ENCODE results near the gene PTGES2.
A peak's percentile ranks its signal among the peaks of the same experiment; 100 is the strongest.

PTGES2 gene

GRCh38 chr9:128153947-128154695 lies 26.6 kb upstream of the PTGES2 start:
- H3K36me3 ChIP-seq (ENCODE audit: control insufficient read depth in 1 of 2, insufficient read depth in 2 of 2, low read length in 2 of 2): no peaks in the 10 kb centered on the region
- no peaks in the 10 kb centered on the region for H3K9me3 ChIP-seq (ENCODE audit: control insufficient read depth in 1 of 2, low read length in 2 of 2)
- no peak overlapping the region for H3K9ac ChIP-seq (ENCODE audit: low read depth in 1 of 2, low read length in 2 of 2)
- no peak overlapping the region for H3K4me3 ChIP-seq (ENCODE audit: low read depth in 1 of 2, low read length in 2 of 2)
- H3K27ac ChIP-seq (ENCODE audit: low read depth, low read length): no peak overlapping the region
- peaks cover 13 to 16% of the 10 kb centered on the region in 2 donors for H3K4me1 ChIP-seq (ENCODE audit: control insufficient read depth in 1 of 2, insufficient read depth in 2 of 2, low read length in 2 of 2)
- H3K27me3 ChIP-seq (ENCODE audit: control insufficient read depth in 1 of 2, insufficient read depth in 2 of 2, low read length in 2 of 2): no peaks in the 10 kb centered on the region

- Histone ChIP-seq H3K9me3 (ENCODE audit: control insufficient read depth in 1 of 2, low read length in 2 of 2) (no peaks in the 10 kb centered on the region), H3K4me3 (ENCODE audit: low read depth in 1 of 2, low read length in 2 of 2) (no peak overlapping the region), H3K27me3 (ENCODE audit: control insufficient read depth in 1 of 2, insufficient read depth in 2 of 2, low read length in 2 of 2) (no peaks in the 10 kb centered on the region), H3K4me1 (ENCODE audit: control insufficient read depth in 1 of 2, insufficient read depth in 2 of 2, low read length in 2 of 2) (peaks cover 22 to 24% of the 10 kb centered on the region in 2 donors), H3K9ac (ENCODE audit: low read depth in 1 of 2, low read length in 2 of 2) (no peak overlapping the region), H3K36me3 (ENCODE audit: control insufficient read depth in 1 of 2, insufficient read depth in 2 of 2, low read length in 2 of 2) (no peaks in the 10 kb centered on the region), H3K27ac (ENCODE audit: low read depth, low read length) (no peak overlapping the region)
These were observed 25.8 kb upstream of the PTGES2 start for GRCh38 chr9:128153060-128153946.

- H3K9ac ChIP-seq (ENCODE audit: low read depth in 1 of 2, low read length in 2 of 2): no peak overlapping the region
- no peaks in the 10 kb centered on the region for H3K9me3 ChIP-seq (ENCODE audit: control insufficient read depth in 1 of 2, low read length in 2 of 2)
- H3K27me3 ChIP-seq (ENCODE audit: control insufficient read depth in 1 of 2, insufficient read depth in 2 of 2, low read length in 2 of 2): no peaks in the 10 kb centered on the region
- H3K27ac ChIP-seq (ENCODE audit: low read depth, low read length): no peak overlapping the region
- H3K36me3 ChIP-seq (ENCODE audit: control insufficient read depth in 1 of 2, insufficient read depth in 2 of 2, low read length in 2 of 2): no peaks in the 10 kb centered on the region
- peaks cover 26 to 29% of the 10 kb centered on the region in 2 donors for H3K4me1 ChIP-seq (ENCODE audit: control insufficient read depth in 1 of 2, insufficient read depth in 2 of 2, low read length in 2 of 2)
- no peak overlapping the region for H3K4me3 ChIP-seq (ENCODE audit: low read depth in 1 of 2, low read length in 2 of 2)
These were observed 24.9 kb upstream of the PTGES2 start for GRCh38 chr9:128152133-128153059.

- Histone ChIP-seq H3K9ac (ENCODE audit: low read depth in 1 of 2, low read length in 2 of 2) (no peak overlapping the region), H3K4me1 (ENCODE audit: control insufficient read depth in 1 of 2, insufficient read depth in 2 of 2, low read length in 2 of 2) (peaks cover 26 to 29% of the 10 kb centered on the region in 2 donors), H3K4me3 (ENCODE audit: low read depth in 1 of 2, low read length in 2 of 2) (no peak overlapping the region), H3K36me3 (ENCODE audit: control insufficient read depth in 1 of 2, insufficient read depth in 2 of 2, low read length in 2 of 2) (no peaks in the 10 kb centered on the region), H3K9me3 (ENCODE audit: control insufficient read depth in 1 of 2, low read length in 2 of 2) (no peaks in the 10 kb centered on the region), H3K27me3 (ENCODE audit: control insufficient read depth in 1 of 2, insufficient read depth in 2 of 2, low read length in 2 of 2) (no peaks in the 10 kb centered on the region), H3K27ac (ENCODE audit: low read depth, low read length) (no peak overlapping the region)
These were observed 24.0 kb upstream of the PTGES2 start for GRCh38 chr9:128151309-128152132.

- Histone ChIP-seq H3K4me1 (ENCODE audit: control insufficient read depth in 1 of 2, insufficient read depth in 2 of 2, low read length in 2 of 2) (peaks cover 26 to 29% of the 10 kb centered on the region in 2 donors), H3K9me3 (ENCODE audit: control insufficient read depth in 1 of 2, low read length in 2 of 2) (no peaks in the 10 kb centered on the region), H3K27me3 (ENCODE audit: control insufficient read depth in 1 of 2, insufficient read depth in 2 of 2, low read length in 2 of 2) (no peaks in the 10 kb centered on the region), H3K36me3 (ENCODE audit: control insufficient read depth in 1 of 2, insufficient read depth in 2 of 2, low read length in 2 of 2) (no peaks in the 10 kb centered on the region), H3K9ac (ENCODE audit: low read depth in 1 of 2, low read length in 2 of 2) (no peak overlapping the region), H3K4me3 (ENCODE audit: low read depth in 1 of 2, low read length in 2 of 2) (peak overlapping the region; percentile 5 to 36), H3K27ac (ENCODE audit: low read depth, low read length) (no peak overlapping the region)
These were observed 23.2 kb upstream of the PTGES2 start for GRCh38 chr9:128150594-128151308.

- Histone ChIP-seq H3K27me3 (ENCODE audit: control insufficient read depth in 1 of 2, insufficient read depth in 2 of 2, low read length in 2 of 2) (no peaks in the 10 kb centered on the region), H3K9ac (ENCODE audit: low read depth in 1 of 2, low read length in 2 of 2) (peak overlapping the region in 1 of 2 donors; percentile 10), H3K36me3 (ENCODE audit: control insufficient read depth in 1 of 2, insufficient read depth in 2 of 2, low read length in 2 of 2) (no peaks in the 10 kb centered on the region), H3K4me3 (ENCODE audit: low read depth in 1 of 2, low read length in 2 of 2) (peak overlapping the region; percentile 5 to 36), H3K27ac (ENCODE audit: low read depth, low read length) (no peak overlapping the region), H3K9me3 (ENCODE audit: control insufficient read depth in 1 of 2, low read length in 2 of 2) (no peaks in the 10 kb centered on the region), H3K4me1 (ENCODE audit: control insufficient read depth in 1 of 2, insufficient read depth in 2 of 2, low read length in 2 of 2) (peaks cover 26 to 29% of the 10 kb centered on the region in 2 donors)
These were observed 22.5 kb upstream of the PTGES2 start for GRCh38 chr9:128149951-128150593.

- peak within 1 kb of the TSS; percentile 5 to 36 for H3K4me3 ChIP-seq (ENCODE audit: low read depth in 1 of 2, low read length in 2 of 2)
- H3K4me1 ChIP-seq (ENCODE audit: control insufficient read depth in 1 of 2, insufficient read depth in 2 of 2, low read length in 2 of 2): peaks cover 27 to 29% of the 10 kb centered on the region in 2 donors
- H3K27ac ChIP-seq (ENCODE audit: low read depth, low read length): peak within 1 kb of the TSS; percentile 15
- H3K9ac ChIP-seq (ENCODE audit: low read depth in 1 of 2, low read length in 2 of 2): peak within 1 kb of the TSS; percentile 10 to 51
- no peaks in the 10 kb centered on the region for H3K9me3 ChIP-seq (ENCODE audit: control insufficient read depth in 1 of 2, low read length in 2 of 2)
- no peaks in the 10 kb centered on the region for H3K36me3 ChIP-seq (ENCODE audit: control insufficient read depth in 1 of 2, insufficient read depth in 2 of 2, low read length in 2 of 2)
- H3K27me3 ChIP-seq (ENCODE audit: control insufficient read depth in 1 of 2, insufficient read depth in 2 of 2, low read length in 2 of 2): no peaks in the 10 kb centered on the region
These were observed 21.6 kb upstream of the PTGES2 start, which contains the start of gene LCN2 for GRCh38 chr9:128149001-128149701. TSS of gene LCN2 (plus strand) at chr9:128149453. CDS start at chr9:128149526, 73 bp downstream.

- no peaks in the 10 kb centered on the region for H3K36me3 ChIP-seq (ENCODE audit: control insufficient read depth in 1 of 2, insufficient read depth in 2 of 2, low read length in 2 of 2)
- peak overlapping the region; percentile 10 to 51 for H3K9ac ChIP-seq (ENCODE audit: low read depth in 1 of 2, low read length in 2 of 2)
- H3K4me3 ChIP-seq (ENCODE audit: low read depth in 1 of 2, low read length in 2 of 2): no peak overlapping the region
- peak overlapping the region; percentile 15 for H3K27ac ChIP-seq (ENCODE audit: low read depth, low read length)
- no peaks in the 10 kb centered on the region for H3K27me3 ChIP-seq (ENCODE audit: control insufficient read depth in 1 of 2, insufficient read depth in 2 of 2, low read length in 2 of 2)
- no peaks in the 10 kb centered on the region for H3K9me3 ChIP-seq (ENCODE audit: control insufficient read depth in 1 of 2, low read length in 2 of 2)
- peaks cover 29 to 33% of the 10 kb centered on the region in 2 donors for H3K4me1 ChIP-seq (ENCODE audit: control insufficient read depth in 1 of 2, insufficient read depth in 2 of 2, low read length in 2 of 2)
These were observed 21.0 kb upstream of the PTGES2 start for GRCh38 chr9:128148509-128149000.

Measured in duodenal mucosa (tissue), 2 donors.